Amygdala (tissue), 56 donors: Measurements from ENCODE around the gene SREBF2.

Source experiments
- DNase-seq, 56 donors: peaks; one replicate each; lab custom pipeline; 2025; lab: John Stamatoyannopoulos, UW

The SREBF2 gene

GRCh38 chr22:41905411-41906202 is 72.7 kb downstream of the SREBF2 start:
- DNase-seq: no peak

- DNase-seq: no peak
These were observed 73.9 kb downstream of the SREBF2 start for GRCh38 chr22:41906822-41907221.

- no peak for DNase-seq
These were observed 74.8 kb downstream of the SREBF2 start for GRCh38 chr22:41907436-41908401.

DNA sequence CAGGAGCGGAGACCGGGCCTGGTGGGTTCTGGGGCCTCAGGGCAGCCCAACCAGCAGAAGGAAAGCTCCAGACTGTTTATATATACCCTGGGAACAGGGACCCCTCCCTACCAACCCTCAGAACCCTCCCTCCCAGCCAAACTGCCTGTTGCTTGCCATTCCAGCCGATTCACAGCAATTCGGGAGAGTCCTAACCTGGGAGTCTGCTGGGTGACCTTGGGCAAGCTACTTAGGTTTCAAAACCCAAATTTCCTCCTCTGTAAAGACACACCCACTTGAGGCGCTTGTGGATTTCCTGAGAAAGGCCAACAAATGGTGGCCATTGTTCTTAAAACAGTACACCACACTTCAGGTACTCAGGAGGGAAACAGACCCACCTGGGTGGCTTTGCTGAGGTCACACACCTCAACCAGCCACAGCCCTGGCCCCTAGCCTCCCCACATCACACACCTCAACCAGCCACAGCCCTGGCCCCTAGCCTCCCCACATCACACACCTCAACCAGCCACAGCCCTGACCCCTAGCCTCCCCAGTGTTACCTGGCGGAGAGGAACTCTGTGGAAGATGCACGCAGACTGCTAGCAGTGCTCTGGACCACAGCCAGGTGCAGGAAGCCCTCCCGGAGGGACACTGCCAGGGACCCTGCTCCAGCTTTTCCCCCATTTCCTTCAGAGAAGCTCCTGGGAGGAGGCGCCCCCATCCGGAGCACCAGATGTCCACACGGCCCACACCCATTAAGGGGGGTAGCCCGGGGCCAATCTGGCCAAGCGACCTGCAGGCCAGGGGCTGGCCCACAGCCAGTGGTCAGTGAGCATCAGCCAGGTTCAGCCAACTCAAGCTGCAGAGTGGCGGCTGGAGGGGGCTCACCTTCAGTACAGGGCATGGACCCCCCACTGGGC is 75.8 kb downstream of the SREBF2 start:
- DNase-seq: peak in 1 of 56 donors; percentile 50

DNA sequence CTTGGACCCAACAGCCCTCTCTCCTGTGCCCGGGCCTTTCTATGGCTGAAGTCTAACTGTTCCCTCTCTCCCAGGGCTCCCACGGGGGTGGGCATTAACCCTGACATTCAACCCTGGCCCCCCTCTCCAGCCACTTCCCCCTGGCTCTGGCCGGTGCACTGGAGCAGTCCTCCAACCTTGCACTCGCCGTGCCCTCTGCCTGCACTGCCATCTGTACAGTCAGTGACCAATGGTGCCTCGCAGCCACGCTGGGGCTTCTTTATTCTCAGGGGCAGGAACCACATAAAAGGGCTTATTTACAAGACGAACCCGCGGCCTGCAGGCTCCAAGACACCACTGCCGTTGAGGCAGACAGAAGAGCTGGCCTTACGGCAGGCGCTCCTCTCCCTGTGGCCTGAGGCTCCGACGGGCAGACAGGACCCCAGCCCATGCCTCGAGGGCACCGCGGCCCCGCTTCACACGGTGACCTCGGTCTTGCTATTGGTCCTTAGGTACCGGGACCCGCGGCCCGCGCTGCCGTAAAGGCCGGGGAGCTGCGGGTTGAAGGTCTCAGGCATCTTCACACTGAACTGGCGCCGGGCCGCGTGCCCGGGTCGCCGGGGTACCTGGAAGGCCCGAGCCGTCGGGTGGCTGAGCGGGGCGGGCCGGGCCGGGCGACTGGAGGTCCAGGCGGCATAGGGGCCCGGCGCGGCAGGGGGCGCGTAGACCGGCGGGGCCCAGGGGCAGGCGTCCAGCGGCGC is 76.6 kb downstream of the SREBF2 start:
- peak in 4 of 56 donors; percentile 16 to 25 (median 18) for DNase-seq

DNA sequence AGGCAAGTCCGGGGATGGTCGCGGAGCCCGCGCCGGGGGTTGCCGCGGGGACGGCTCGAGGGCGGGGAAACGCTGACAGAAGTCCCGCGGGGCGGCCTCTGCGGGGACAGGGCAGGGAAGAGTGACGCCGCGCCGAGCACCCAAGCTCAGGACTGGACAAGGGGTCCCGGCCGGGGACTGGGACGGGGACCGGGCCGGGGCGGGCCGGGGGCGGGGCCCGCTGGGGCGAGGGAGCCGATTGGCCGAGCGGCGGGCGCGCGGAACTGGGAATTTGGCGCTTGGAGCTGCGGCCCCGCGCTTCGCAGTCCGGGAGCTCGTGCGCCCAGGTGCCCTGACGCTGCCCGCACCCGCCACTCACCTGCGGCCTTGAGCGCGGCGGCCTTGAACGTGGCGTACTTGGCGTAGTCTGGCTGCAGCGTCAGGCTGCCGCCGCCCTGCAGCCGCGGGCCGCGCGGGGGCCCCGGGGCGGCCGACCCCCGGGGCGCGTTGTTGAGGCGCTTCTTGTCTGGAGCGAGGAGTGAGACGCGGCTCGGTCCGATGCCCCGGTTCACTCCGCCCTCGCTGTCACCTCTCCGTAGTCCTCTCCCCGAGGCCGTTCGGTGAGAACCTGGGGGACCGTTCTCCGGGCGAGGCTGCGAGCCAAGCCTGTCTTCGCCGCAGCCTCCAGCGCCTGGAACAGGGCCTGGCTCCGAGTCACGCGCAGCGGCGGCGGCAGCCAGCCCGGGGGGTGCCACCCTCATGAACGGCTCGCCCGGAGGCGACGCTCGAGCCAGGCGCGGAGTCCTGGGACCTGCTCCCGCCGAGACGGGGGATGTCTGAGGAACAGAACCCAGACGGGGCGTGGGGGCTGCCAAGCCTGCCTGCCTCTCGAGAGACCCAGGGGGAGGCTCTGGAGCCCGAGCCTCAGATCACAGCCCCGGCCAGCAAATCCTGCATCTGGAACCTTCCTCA is 77.4 kb downstream of the SREBF2 start:
- peak in 31 of 56 donors; percentile 19 to 74 (median 45) for DNase-seq

DNA sequence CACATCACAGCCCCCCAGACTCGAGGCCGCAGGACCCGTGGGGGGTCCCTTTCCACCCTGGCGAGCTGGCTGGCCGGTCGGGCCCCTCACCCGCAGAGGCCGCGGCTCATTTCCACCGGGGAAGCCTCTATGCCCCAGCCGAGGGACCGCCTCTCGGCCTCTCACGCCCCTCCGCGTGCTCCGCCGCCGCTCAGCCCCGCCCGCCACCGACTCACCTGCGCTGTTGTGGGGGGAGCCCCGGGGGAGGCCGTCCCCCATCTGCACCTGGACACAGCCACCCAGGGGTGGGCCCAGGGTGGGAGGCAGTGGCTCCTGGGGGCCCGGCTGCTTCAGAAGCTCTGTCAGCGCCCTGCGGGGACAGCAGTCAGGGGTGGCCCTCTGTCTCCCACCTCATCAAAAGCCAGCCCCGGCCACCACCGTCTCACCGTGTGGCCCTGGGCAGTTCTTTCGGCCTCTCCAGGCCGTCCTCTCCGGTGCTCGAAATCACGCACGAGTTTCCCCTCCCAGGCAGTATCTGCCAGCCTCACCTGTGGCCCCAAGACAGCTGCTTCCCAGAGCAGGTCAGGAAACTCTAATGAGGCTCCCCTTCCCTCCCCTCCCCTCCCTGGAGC is 78.2 kb downstream of the SREBF2 start:
- DNase-seq: no peak

- DNase-seq: no peak
These were observed 79.6 kb downstream of the SREBF2 start for GRCh38 chr22:41912338-41913039.

DNA sequence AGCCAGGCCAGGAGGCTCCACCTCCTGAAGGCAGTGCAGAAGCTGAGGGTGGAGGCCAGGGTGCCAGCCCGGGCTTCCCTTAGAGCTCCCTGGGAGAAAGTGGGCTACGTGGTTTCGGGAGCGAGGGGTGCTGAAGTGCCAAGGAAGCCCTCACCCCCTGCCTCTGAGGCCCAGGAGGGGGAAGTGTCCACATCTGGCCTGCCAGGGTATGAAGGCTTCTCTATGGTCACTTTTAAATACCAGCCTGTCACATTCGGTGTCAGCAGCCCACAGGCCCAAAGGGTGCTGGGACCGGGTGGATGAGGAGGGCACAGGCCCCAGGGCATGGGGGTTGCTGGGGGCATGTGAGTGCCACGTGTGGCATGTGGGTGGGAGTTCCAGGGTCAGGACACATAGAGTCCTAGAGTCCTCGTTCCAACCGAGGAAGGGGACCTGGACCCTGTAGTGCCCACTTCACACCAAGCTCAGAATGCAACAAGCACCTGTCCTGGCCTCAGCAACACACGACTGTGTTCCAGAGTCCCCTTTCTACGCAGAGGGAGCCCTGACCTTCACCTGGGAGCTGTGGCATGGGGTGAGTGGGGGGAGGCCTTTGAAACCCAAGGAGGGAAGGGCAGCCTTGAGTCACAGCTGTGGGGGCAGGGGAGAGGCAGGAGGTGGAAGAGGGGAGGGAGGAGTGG is 80.3 kb downstream of the SREBF2 start:
- no peak for DNase-seq

DNA sequence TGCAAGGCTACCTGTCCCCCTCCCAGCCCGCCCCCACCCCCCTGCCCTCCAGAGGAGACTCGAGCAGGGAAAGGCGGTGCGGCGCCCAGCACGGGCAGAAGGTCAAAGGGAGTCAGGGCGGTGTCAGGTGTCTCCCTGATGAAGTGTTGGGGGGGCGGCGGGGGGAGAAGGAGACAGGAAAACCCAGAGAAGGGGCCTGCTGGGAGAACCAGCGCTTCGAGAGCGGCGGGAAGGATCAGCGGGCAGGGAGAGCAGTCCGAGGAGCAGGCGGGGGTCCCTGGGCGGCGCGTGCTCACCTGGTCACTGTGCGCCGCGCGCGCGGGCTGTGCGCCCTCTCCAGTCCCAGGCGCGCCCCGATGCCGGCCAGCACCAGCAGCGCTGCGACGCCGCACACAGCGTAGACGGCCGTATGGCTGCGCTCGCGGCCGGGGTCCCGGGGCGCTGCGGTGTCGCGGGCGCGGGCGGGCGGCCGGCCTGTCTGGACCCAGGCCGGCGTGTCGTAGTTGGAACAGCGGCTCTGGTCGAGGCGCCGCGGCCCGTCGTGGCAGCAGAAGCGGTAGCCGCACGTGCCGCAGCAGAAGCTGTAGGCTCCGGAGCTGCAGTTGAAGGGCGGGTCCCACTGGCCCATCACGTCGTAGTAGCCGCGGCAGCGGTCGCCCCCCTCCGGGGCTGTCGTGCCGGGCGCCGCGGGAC is 81.1 kb downstream of the SREBF2 start:
- DNase-seq: no peak

DNA sequence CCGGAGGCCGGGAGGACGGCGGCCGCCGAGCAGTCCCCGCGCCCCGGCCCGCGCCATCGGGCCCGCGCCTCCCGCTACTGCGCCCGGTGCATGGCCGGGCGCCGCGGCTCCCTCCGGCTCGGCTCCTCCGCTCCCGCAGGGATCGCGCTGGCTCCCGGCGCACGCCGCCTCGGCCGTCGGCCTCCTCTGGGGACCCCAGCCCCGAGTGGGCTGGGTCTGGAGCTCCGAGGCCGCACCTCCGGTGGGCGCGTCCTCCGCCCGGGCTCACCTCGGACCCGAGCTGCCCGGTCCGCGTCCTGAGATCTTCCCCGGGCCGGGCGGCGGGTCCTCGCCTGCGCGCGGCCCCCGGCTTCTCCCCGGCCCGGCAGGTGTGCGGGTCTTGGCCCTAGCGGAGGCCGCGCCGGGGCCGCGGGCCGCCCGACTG is 81.7 kb downstream of the SREBF2 start:
- no peak for DNase-seq

- DNase-seq: peak in 2 of 56 donors; percentile 16 to 32
These were observed 82.3 kb downstream of the SREBF2 start, which contains the start of gene SHISA8 for GRCh38 chr22:41915035-41915785. TSS of gene SHISA8 (minus strand) at chr22:41915074. CDS start at chr22:41914667, 407 bp downstream.

DNA sequence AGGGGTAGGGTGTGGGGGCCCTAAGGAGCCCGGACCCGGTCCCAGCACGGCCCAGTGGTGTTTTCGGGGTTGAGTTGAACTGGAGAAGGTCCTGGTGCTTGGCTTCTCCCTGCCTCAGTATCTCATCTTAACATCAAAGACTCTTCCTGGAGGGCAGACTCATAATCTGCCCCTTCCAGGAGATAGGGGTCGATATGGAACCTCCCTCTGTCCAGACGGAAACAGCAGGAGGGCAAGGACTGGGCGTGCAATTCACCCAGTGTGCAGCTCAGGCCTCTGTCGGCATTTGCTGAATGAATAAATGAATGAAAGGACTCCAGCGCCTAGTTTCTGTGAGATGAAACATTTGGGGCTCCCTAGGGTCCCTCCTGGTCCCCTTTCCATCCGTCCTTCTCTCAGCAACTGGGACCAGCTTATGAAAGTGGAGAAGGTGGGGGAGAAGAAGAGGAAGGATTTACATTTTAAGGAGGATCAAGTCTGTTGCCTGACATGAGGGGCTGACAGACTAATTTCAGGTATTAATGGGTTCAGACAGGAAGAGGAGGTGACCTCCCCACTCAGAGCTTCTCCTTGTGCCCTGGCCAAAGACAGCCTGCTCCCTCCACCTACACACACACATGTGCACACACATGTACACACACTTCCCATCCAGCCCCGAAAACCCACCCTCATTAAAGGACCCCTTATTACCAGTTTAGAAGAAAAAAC is 83.0 kb downstream of the SREBF2 start:
- no peak for DNase-seq

DNA sequence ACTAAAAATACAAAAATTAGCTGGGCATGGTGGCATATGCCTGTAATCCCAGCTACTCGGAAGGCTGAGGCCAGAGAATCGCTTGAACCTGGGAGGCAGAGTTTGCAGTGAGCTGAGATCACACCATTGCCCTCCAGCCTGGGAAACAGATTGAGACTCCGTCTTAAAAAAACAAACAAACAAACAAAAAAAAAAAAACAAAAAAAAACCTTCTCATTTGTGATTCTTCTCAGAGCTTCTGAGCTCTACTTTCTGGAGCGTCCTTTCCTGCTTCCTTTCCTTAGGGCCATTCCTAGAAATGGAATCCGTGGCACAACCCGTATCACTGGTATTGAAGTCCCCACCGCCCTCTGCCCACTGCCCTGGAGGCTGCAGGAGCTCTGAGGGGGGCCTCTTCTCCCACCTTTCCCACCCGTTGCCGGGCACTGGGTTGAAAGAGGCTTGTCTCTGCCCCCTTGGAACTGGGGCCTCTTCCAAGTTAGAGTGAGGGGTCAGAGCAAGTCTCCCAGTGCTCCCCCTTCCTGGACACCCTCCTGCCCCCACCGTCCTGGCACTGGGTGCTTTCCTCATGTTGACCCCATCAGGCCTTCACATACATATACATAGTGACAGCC is 83.9 kb downstream of the SREBF2 start:
- DNase-seq: no peak
